IMR-90 (cell line): Measurements from ENCODE around the gene CLK2. TPM values are rescaled to one million over a fixed set of nuclear protein-coding genes. Genes with fewer than 3 reads are reported as not detected.
A peak's percentile ranks its signal among the peaks of the same experiment; 100 is the strongest.

Experiments
- ATAC-seq: fragments of 200-7000 bp; cut with Tn5 transposase; 2 replicates; pipeline ENCODE4 v1.9.1; 2020; ENCODE audit warnings: low read depth, mild to moderate bottlenecking, moderate library complexity
- BruUV-seq: library from RNA; stranded (reverse); fragments of 400-500 nt; replicated peaks from 2 replicates; lab custom pipeline; 2021; lab: Mats Ljungman, UMichigan
- CTCF ChIA-PET: fragments of 300-600 bp; formaldehyde crosslinking; extraction: SDS; loops from one replicate; lab custom pipeline; 2021; ENCODE audit warnings: antibody characterized with exemption; lab: Yijun Ruan, JAX
- POLR2A ChIA-PET: fragments of 300-600 bp; sonication (Branson Sonifier 250); formaldehyde crosslinking; loops from one replicate; lab custom pipeline; 2022; ENCODE audit warnings: antibody characterized with exemption; ENCODE audit not compliant: unreplicated experiment; lab: Charles Lee
- DNase-seq: peaks from one replicate; pipeline ENCODE4 v3.0.0; 2013
- H2AFZ ChIP-seq: replicated peaks from 2 replicates; pipeline ENCODE3; 2013; ENCODE audit warnings: low read length, mild to moderate bottlenecking; ENCODE audit not compliant: poor library complexity
- H2AK5ac ChIP-seq: 2 replicates; pipeline ENCODE4 v1.6.1; 2013; ENCODE audit warnings: low read depth, low read length, inconsistent platforms
- H2AK9ac ChIP-seq: replicated peaks from 2 replicates; pipeline ENCODE3; 2013; ENCODE audit warnings: mild to moderate bottlenecking, low read depth, low read length, moderate library complexity; ENCODE audit not compliant: poor library complexity
- H2BK120ac ChIP-seq: 2 replicates; pipeline ENCODE4 v1.6.1; 2013; ENCODE audit warnings: low read depth, low read length, inconsistent platforms
- H2BK15ac ChIP-seq: 3 replicates; pipeline ENCODE4 v1.6.1; 2013; ENCODE audit warnings: low read depth, low read length, inconsistent platforms
- H2BK20ac ChIP-seq: 2 replicates; pipeline ENCODE4 v1.6.1; 2013; ENCODE audit warnings: low read depth, mild to moderate bottlenecking, inconsistent platforms, low read length, moderate library complexity
- H2BK5ac ChIP-seq: 2 replicates; pipeline ENCODE4 v1.6.1; 2013; ENCODE audit warnings: mild to moderate bottlenecking, low read depth, low read length, inconsistent platforms; ENCODE audit not compliant: poor library complexity, severe bottlenecking
- H3K14ac ChIP-seq: replicated peaks from 2 replicates; pipeline ENCODE4 v1.6.1; 2013; ENCODE audit warnings: low read depth, low read length, inconsistent platforms
- H3K18ac ChIP-seq: 2 replicates; pipeline ENCODE4 v1.6.1; 2013; ENCODE audit warnings: low read depth, low read length, control low read depth
- H3K23ac ChIP-seq: 2 replicates; pipeline ENCODE4 v1.6.1; 2013; ENCODE audit warnings: low read depth, low read length, inconsistent platforms
- H3K27ac ChIP-seq: 2 replicates; pipeline ENCODE4 v1.5.1; 2013; ENCODE audit warnings: mild to moderate bottlenecking, control low read depth, low read length; ENCODE audit not compliant: insufficient read depth
- H3K27me3 ChIP-seq: 2 replicates; pipeline ENCODE4 v1.6.1; 2013; ENCODE audit warnings: low read length; ENCODE audit not compliant: control insufficient read depth, insufficient read depth
- H3K36me3 ChIP-seq: 2 replicates; pipeline ENCODE4 v1.6.1; 2013; ENCODE audit warnings: low read length, mixed read lengths; ENCODE audit not compliant: control insufficient read depth, insufficient read depth
- H3K4ac ChIP-seq: 2 replicates; pipeline ENCODE4 v1.6.1; 2013; ENCODE audit warnings: low read depth, low read length, inconsistent platforms
- H3K4me1 ChIP-seq: 2 replicates; pipeline ENCODE4 v1.6.1; 2013; ENCODE audit warnings: low read length, mixed read lengths; ENCODE audit not compliant: control insufficient read depth, insufficient read depth
- H3K4me2 ChIP-seq: 2 replicates; pipeline ENCODE4 v1.6.1; 2013; ENCODE audit warnings: low read depth, mild to moderate bottlenecking, control low read depth, low read length, moderate library complexity
- H3K4me3 ChIP-seq: 2 replicates; pipeline ENCODE4 v1.5.1; 2013; ENCODE audit warnings: low read depth, mild to moderate bottlenecking, control low read depth, low read length, moderate library complexity; ENCODE audit not compliant: insufficient read depth
- H3K56ac ChIP-seq: 2 replicates; pipeline ENCODE4 v1.6.1; 2013; ENCODE audit warnings: low read length, inconsistent platforms; ENCODE audit not compliant: insufficient read depth; ENCODE audit errors: extremely low read depth
- H3K79me1 ChIP-seq, 2 experiments: 2 replicates each; pipeline ENCODE4 v1.6.1; 2013; ENCODE audit warnings: low read length in 2 of 2, inconsistent platforms in 1 of 2, low read depth in 1 of 2
- H3K9ac ChIP-seq: 2 replicates; pipeline ENCODE4 v1.6.1; 2013; ENCODE audit warnings: low read depth, low read length, control low read depth
- H3K9me1 ChIP-seq: 2 replicates; pipeline ENCODE4 v1.6.1; 2013; ENCODE audit warnings: low read length, inconsistent platforms; ENCODE audit not compliant: insufficient read depth
- H3K9me3 ChIP-seq: 2 replicates; pipeline ENCODE4 v1.6.1; 2013; ENCODE audit warnings: low read length; ENCODE audit not compliant: control insufficient read depth, insufficient read depth
- H4K20me1 ChIP-seq: 2 replicates; pipeline ENCODE4 v1.6.1; 2013; ENCODE audit warnings: low read length, inconsistent platforms; ENCODE audit not compliant: insufficient read depth
- H4K5ac ChIP-seq: 2 replicates; pipeline ENCODE4 v1.6.1; 2013; ENCODE audit warnings: mild to moderate bottlenecking, low read depth, low read length, control low read depth
- H4K8ac ChIP-seq, 2 experiments: 2 replicates each; pipeline ENCODE4 v1.6.1; 2013; ENCODE audit warnings: low read depth in 2 of 2, low read length in 2 of 2, control low read depth in 1 of 2, inconsistent platforms in 1 of 2
- H4K91ac ChIP-seq: 2 replicates; pipeline ENCODE4 v1.6.1; 2013; ENCODE audit warnings: low read depth, low read length, inconsistent platforms; ENCODE audit not compliant: insufficient read depth
- BHLHE40 ChIP-seq: fragments of 150-350 bp; IDR thresholded peaks from 2 replicates; pipeline ENCODE4 v1.6.1; 2016; ENCODE audit warnings: mild to moderate bottlenecking, low read depth, low read length
- FOS ChIP-seq: fragments of 150-350 bp; IDR thresholded peaks from 2 replicates; pipeline ENCODE4 v1.6.1; 2016; ENCODE audit warnings: low read depth, low read length
- MAZ ChIP-seq: IDR thresholded peaks from 2 replicates; pipeline ENCODE4 v1.6.1; 2012; ENCODE audit warnings: low read depth, mild to moderate bottlenecking, low read length, improper control_type of control experiment, moderate library complexity, borderline replicate concordance
- MXI1 ChIP-seq: IDR thresholded peaks from 2 replicates; pipeline ENCODE4 v1.6.1; 2012; ENCODE audit warnings: low read depth, mild to moderate bottlenecking, low read length, moderate library complexity, borderline replicate concordance
- POLR2A ChIP-seq: IDR thresholded peaks from 2 replicates; pipeline ENCODE4 v1.6.1; 2012; ENCODE audit warnings: mild to moderate bottlenecking, low read depth, low read length
- SMC3 ChIP-seq: fragments of 150-350 bp; IDR thresholded peaks from 2 replicates; pipeline ENCODE4 v1.6.1; 2016; ENCODE audit warnings: low read depth, mild to moderate bottlenecking, antibody characterized with exemption, low read length, moderate library complexity
- WGBS, 2 experiments: methylation state at CpG; one replicate each; pipeline versions ENCODE4 v1.1.5 to v1.1.7; 2013; ENCODE audit warnings: missing lambda C conversion rate in 2 of 2; ENCODE audit not compliant: insufficient read length in 1 of 2; ENCODE audit errors: extremely low coverage in 2 of 2; 5-methylcytosine and 5-hydroxymethylcytosine counted together
- dilution Hi-C: fragments of 300-500 bp; cut with HindIII; formaldehyde crosslinking; loops from one replicate; pipeline ENCODE4 v1.14.3; 2018; ENCODE audit warnings: low sequenced_read_pairs; ENCODE audit not compliant: unreplicated experiment
- in situ Hi-C: fragments of 300-500 bp; cut with MboI; formaldehyde crosslinking; loops from 3 replicates; pipeline ENCODE4 v1.14.3; 2019; ENCODE audit warnings: low sequenced_read_pairs, inconsistent platforms, mixed read lengths
- intact Hi-C: fragments of 100-400 bp; cut with micrococcal nuclease; formaldehyde crosslinking; loops from 2 replicates; pipeline ENCODE4 v1.10.0; 2022
- polyA plus RNA-seq, 3 experiments: library from polyadenylated mRNA; depleted of rRNA; stranded (reverse); fragments of >200 nt; gene quantifications; 2 replicates each; pipeline ENCODE4 v1.2.3, GENCODE V29; 2012; ENCODE audit warnings: low replicate concordance in 1 of 3
- total RNA-seq: library from RNA; depleted of rRNA; stranded (reverse); fragments of >200 nt; gene quantifications from 2 replicates; pipeline ENCODE4 v1.2.3, GENCODE V29; 2012

CLK2 gene
- total and polyA plus RNA-seq, 2 of the 4 experiments (the other 2 are of a cell fraction): 19.7 to 61.2 TPM

DNA sequence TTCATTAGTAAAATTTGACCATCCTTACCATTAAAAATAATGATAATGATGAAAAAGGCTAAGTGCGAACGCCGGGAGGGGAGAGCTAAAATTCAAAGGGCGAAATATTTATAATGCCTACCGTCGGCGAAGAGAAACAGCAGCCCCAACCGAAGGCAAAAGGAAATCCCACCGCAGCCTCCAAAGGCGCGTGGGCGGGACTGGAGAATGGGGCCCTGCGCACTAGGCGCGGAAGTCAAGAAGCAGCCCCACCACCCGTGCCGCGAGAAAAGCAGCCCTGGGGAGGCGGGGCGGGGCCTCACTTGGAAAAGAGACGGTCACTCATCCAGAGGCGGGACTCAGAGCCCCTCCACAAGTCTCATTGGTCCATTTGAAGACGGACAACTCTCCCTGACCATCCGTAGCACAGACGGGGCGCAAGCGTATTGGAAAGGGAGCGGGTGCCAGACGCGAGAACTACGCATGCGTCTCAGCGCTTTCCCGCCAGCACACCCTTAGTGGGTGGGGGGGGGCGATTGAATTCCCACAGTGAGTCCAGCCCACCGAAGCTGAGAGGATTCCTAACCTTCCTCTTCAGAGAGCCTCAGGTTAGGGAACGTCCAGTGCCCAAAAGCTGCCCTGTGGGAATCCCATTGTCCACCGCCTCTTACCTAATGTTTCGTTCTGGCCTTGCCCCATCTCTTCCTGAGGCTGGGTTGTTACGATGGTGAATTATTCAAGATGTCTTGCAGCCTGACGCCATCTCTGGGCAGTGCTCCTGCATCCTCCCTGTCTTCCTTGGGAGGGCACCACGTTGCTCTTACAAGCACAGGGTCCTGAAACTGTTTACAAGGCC is 45.8 kb downstream of the CLK2 start:
- Histone ChIP-seq H3K14ac (peak overlapping the region; percentile 94), H3K4me2 (peak overlapping the region; percentile 82), H3K4me1 (peaks cover 22% of the 10 kb centered on the region), H2AK5ac (peak overlapping the region; percentile 93), H4K91ac (peak overlapping the region; percentile 98), H3K4ac (peak overlapping the region; percentile 98), H4K8ac (peak overlapping the region; percentile 90 to 99), H3K18ac (peak overlapping the region; percentile 43), H2BK15ac (peak overlapping the region; percentile 86; the same call in 2 of the 3 replicates), H3K27me3 (no peaks in the 10 kb centered on the region), H3K9me1 (peaks cover 17% of the 10 kb centered on the region), H2BK5ac (peak overlapping the region; percentile 86), H3K79me1 (peaks cover 18 to 38% of the 10 kb centered on the region in 2 experiments), H3K9me3 (no peaks in the 10 kb centered on the region), H3K36me3 (no peaks in the 10 kb centered on the region; the same call in 1 of the 2 replicates), H4K5ac (peak overlapping the region; percentile 94), H3K9ac (peak overlapping the region; percentile 88), H4K20me1 (peaks cover 3% of the 10 kb centered on the region; the same call in 1 of the 2 replicates), H2BK20ac (peak overlapping the region; percentile 57; the same call in 1 of the 2 replicates), H3K4me3 (peak overlapping the region; percentile 49), H3K23ac (peak overlapping the region; percentile 96), H2AK9ac (peak overlapping the region; percentile 95), H2BK120ac (peak overlapping the region; percentile 80), H3K27ac (peak overlapping the region; percentile 87), H3K56ac (peak overlapping the region; percentile 93), H2AFZ (peak overlapping the region; percentile 89)
- intact Hi-C loops (no loop called here), dilution Hi-C loops (no loop called here), in situ Hi-C loops (no loop called here)
- peak; percentile 99 for DNase-seq
- 0% methylated on average over 7 of the region's 42 CpGs; no CpG with 5 or more reads in 1 of the 2 experiments for WGBS, 2 experiments
- POLR2A ChIA-PET: no interaction called here
- no TSS peak for BruUV-seq
- peak; percentile 94 for ATAC-seq
- TF ChIP-seq POLR2A (peak; percentile 85), MXI1 (peak; percentile 40; the same call in 1 of the 2 replicates), FOS (peak; percentile 27; the same call in 1 of the 2 replicates), MAZ (peak; percentile 79; the same call in 1 of the 2 replicates), BHLHE40 (peak; percentile 71; the same call in 1 of the 2 replicates), SMC3 (no peak)
- CTCF ChIA-PET: interaction anchor here (1.3 to 4.8 kb wide), 3 partner anchors 21 to 33 kb away, joined by 4 to 18 read pairs (median 5); no protein-coding TSS in a partner anchor
